ENCODE measurements around the gene SSTR1.

DNA sequence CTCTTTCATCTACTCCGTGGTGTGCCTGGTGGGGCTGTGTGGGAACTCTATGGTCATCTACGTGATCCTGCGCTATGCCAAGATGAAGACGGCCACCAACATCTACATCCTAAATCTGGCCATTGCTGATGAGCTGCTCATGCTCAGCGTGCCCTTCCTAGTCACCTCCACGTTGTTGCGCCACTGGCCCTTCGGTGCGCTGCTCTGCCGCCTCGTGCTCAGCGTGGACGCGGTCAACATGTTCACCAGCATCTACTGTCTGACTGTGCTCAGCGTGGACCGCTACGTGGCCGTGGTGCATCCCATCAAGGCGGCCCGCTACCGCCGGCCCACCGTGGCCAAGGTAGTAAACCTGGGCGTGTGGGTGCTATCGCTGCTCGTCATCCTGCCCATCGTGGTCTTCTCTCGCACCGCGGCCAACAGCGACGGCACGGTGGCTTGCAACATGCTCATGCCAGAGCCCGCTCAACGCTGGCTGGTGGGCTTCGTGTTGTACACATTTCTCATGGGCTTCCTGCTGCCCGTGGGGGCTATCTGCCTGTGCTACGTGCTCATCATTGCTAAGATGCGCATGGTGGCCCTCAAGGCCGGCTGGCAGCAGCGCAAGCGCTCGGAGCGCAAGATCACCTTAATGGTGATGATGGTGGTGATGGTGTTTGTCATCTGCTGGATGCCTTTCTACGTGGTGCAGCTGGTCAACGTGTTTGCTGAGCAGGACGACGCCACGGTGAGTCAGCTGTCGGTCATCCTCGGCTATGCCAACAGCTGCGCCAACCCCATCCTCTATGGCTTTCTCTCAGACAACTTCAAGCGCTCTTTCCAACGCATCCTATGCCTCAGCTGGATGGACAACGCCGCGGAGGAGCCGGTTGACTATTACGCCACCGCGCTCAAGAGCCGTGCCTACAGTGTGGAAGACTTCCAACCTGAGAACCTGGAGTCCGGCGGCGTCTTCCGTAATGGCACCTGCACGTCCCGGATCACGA is 2.2 kb downstream of the SSTR1 start:
- no peak for TF ChIP-seq EZH2 (IDR thresholded peaks at IDR 0.05; ENCODE audit: insufficient read depth, poor library complexity, severe bottlenecking)
- no peak for TF ChIP-seq EZH2phosphoT487 (IDR thresholded peaks at IDR 0.05; ENCODE audit: insufficient read depth, low read depth)
